HEK293 (cell line): ENCODE measurements around the gene CIDEB.
A peak's percentile ranks its signal among the peaks of the same experiment; 100 is the strongest.

ENCODE experiments used
- CTCF ChIA-PET: fragments of 350-600 bp; formaldehyde crosslinking; extraction: SDS; loops from one replicate; lab custom pipeline; 2021; ENCODE audit warnings: antibody characterized with exemption; lab: Yijun Ruan, JAX
- POLR2A ChIA-PET: fragments of 300-600 bp; formaldehyde crosslinking; extraction: SDS; loops from one replicate; lab custom pipeline; 2020; ENCODE audit warnings: antibody characterized with exemption, inconsistent platforms; lab: Yijun Ruan, JAX
- H3K27ac ChIP-seq: fragments of 200-500 bp; sonication (Bioruptor generic); 2 replicates; pipeline ENCODE4 v1.5.1; 2014; ENCODE audit warnings: low read depth, low read length, control low read depth, inconsistent platforms; ENCODE audit errors: extremely low read depth
- H3K36me3 ChIP-seq, 2 experiments: fragments of 200-500 bp in 1 of 2; sonication (Bioruptor generic) in 1 of 2; 1 replicate in 1 of 2; 2 replicates in 1 of 2; pipeline ENCODE4 v1.5.1; 2014 to 2017; ENCODE audit warnings: inconsistent platforms in 2 of 2, low read length in 2 of 2; ENCODE audit not compliant: control insufficient read depth in 2 of 2, insufficient read depth in 1 of 2
- H3K4me1 ChIP-seq: fragments of 200-500 bp; sonication (Bioruptor generic); 2 replicates; pipeline ENCODE4 v1.5.1; 2014; ENCODE audit warnings: mild to moderate bottlenecking, low read length, inconsistent platforms; ENCODE audit not compliant: control insufficient read depth, insufficient read depth
- H3K4me3 ChIP-seq: 2 replicates; pipeline ENCODE4 v1.5.1; 2011; ENCODE audit warnings: low read depth, mild to moderate bottlenecking, control low read depth, low read length, moderate library complexity
- H3K9me3 ChIP-seq: fragments of 200-500 bp; sonication (Bioruptor generic); 2 replicates; pipeline ENCODE4 v1.5.1; 2014; ENCODE audit warnings: low read depth, low read length, inconsistent platforms; ENCODE audit not compliant: control insufficient read depth, insufficient read depth
- PRDM1 ChIP-seq: fragments of 450-650 bp; formaldehyde crosslinking; IDR thresholded peaks from 2 replicates; pipeline ENCODE4; 2016; ENCODE audit warnings: missing biosample characterization, missing genetic modification characterization
- ZIC2 ChIP-seq: fragments of 450-650 bp; formaldehyde crosslinking; IDR thresholded peaks from 2 replicates; pipeline ENCODE4 v1.5.1; 2016; ENCODE audit warnings: missing biosample characterization, missing genetic modification characterization
- ZNF157 ChIP-seq: fragments of 450-650 bp; formaldehyde crosslinking; IDR thresholded peaks from 2 replicates; pipeline ENCODE4 v1.5.1; 2016; ENCODE audit warnings: missing biosample characterization, missing genetic modification characterization
- ZNF175 ChIP-seq: fragments of 450-650 bp; formaldehyde crosslinking; IDR thresholded peaks from 2 replicates; pipeline ENCODE4 v1.5.1; 2016; ENCODE audit warnings: missing biosample characterization, missing genetic modification characterization
- ZNF184 ChIP-seq: fragments of 450-650 bp; IDR thresholded peaks from 2 replicates; pipeline ENCODE4 v1.5.1; 2018; ENCODE audit warnings: missing biosample characterization, mild to moderate bottlenecking, missing genetic modification characterization
- ZNF202 ChIP-seq: fragments of 450-650 bp; formaldehyde crosslinking; IDR thresholded peaks from 2 replicates; pipeline ENCODE4 v1.5.1; 2016; ENCODE audit warnings: missing biosample characterization, missing genetic modification characterization, borderline replicate concordance
- ZNF433 ChIP-seq: fragments of 450-650 bp; formaldehyde crosslinking; IDR thresholded peaks from 2 replicates; pipeline ENCODE4 v1.5.1; 2016; ENCODE audit warnings: missing biosample characterization, missing genetic modification characterization, low read depth
- ZNF654 ChIP-seq: fragments of 450-650 bp; formaldehyde crosslinking; IDR thresholded peaks from 2 replicates; pipeline ENCODE4 v1.5.1; 2016; ENCODE audit warnings: low read depth, missing biosample characterization, missing genetic modification characterization
- ZNF664 ChIP-seq: fragments of 450-650 bp; formaldehyde crosslinking; IDR thresholded peaks from 2 replicates; pipeline ENCODE4 v1.5.1; 2016; ENCODE audit warnings: missing biosample characterization, missing genetic modification characterization
- ZSCAN23 ChIP-seq: fragments of 450-650 bp; formaldehyde crosslinking; IDR thresholded peaks from 2 replicates; pipeline ENCODE4 v1.5.1; 2016; ENCODE audit warnings: missing biosample characterization, missing genetic modification characterization
- ZXDB ChIP-seq: fragments of 450-650 bp; formaldehyde crosslinking; IDR thresholded peaks from 2 replicates; pipeline ENCODE4 v1.5.1; 2016; ENCODE audit warnings: missing biosample characterization, missing genetic modification characterization
- TF ChIP-seq, protein P1 (sequence below): fragments of 450-650 bp; formaldehyde crosslinking; IDR thresholded peaks from 2 replicates; pipeline ENCODE4 v1.5.1; 2016; ENCODE audit warnings: missing biosample characterization, missing genetic modification characterization

Gene CIDEB

DNA sequence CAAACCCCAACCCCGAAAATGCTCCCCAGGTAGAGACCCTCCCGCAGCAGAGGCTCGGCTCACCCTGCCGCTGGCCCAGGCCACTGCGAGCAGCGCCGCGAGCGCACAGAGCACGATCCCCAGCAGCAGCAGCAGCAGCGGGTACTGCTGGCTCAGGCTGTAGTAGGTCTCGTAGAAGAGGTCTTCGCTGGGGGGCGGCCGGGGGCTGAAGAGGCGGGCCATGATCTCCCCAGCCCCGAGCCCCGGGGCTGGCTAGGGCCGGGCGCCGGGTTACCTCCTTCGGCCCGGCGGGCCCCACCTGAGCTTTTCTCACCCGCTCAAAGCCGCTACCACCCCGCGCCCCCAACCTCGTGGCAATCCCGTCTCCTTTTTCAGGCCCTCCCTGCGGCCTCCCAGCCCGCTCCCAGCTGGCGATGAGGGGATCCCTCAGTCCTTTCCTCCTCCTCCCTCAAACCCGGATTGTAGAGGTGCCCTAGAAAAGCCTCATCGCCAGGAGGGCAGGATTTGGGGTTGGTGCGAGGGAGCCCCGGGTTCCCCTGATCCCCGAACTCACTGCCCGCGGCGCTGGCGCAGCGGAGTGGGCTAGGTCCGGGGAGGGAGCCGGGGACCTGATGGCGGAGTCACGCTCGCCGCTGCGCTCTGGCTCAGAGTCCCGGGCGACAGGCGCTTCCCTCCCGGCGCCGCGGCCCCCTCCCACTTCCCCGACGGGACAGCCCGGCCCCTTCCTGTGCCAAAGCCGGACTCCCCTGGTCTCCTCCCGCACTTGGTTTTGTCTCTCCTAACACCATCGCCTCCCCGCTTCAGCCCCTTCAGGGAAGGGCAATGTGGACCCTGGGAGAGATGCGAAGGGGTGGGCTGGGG, 26.9 kb upstream of the CIDEB start, which contains the start of gene ADCY4:
ADCY4 (minus strand) TSS at position 641 of the 861 bp plus-strand sequence; CDS start at position 222, 419 bp downstream.
- ChIA-PET POLR2A (interaction anchor here (1.8 to 2.7 kb wide), 2 partner anchors 97 to 101 kb away, joined by 10 to 21 read pairs; no protein-coding TSS in a partner anchor), CTCF (interaction anchor here (0.7 to 16.9 kb wide), 16 partner anchors 10 to 107 kb away, joined by 3 to 468 read pairs (median 9); partner anchors contain the start of genes CBLN3, KHNYN and TINF2)

DNA sequence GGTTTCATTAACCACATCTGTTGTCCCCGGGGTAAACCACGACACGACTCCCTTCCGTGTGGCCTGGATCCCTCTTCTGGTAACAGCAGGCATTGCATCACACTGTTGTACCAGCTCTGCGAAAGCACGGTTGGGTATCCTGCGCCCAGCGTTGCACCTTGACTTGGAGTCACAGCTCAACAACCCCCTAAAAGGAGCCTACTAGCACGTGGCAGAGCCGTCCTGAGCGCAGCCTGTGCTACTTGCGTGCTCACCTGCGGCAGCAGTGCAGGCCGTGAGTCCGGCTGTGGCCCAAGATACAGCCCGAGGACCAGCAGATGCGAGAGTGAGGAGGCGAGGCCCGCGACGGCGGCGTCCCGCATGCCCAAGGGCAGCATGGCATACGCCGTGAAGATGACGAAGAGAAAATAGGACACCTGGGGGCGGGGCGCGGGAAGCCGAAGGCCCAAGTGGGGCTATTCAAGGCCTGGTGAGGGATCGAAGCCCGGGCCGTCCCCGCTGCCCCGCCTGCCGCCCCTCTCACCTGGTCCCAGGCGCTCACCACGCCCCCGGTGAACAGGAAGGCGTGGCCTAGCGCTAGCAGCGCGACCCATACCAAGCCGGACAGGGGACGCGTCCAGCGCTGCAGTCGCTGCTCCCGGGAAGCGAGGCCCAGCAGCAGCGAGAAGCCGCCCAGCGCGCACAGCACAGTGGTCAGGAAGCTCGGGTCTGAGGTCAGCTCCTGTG, 24.7 kb upstream of the CIDEB start:
- Histone ChIP-seq H3K4me3 (no peak overlapping the region), H3K9me3 (no peaks in the 10 kb centered on the region), H3K4me1 (peaks cover 4% of the 10 kb centered on the region; the same call in 1 of the 2 replicates), H3K36me3 (no peaks in the 10 kb centered on the region), H3K27ac (no peak overlapping the region)
- no peak for TF ChIP-seq ZNF157 (tag by site-specific recombination)
- TF ChIP-seq, protein P1, sequence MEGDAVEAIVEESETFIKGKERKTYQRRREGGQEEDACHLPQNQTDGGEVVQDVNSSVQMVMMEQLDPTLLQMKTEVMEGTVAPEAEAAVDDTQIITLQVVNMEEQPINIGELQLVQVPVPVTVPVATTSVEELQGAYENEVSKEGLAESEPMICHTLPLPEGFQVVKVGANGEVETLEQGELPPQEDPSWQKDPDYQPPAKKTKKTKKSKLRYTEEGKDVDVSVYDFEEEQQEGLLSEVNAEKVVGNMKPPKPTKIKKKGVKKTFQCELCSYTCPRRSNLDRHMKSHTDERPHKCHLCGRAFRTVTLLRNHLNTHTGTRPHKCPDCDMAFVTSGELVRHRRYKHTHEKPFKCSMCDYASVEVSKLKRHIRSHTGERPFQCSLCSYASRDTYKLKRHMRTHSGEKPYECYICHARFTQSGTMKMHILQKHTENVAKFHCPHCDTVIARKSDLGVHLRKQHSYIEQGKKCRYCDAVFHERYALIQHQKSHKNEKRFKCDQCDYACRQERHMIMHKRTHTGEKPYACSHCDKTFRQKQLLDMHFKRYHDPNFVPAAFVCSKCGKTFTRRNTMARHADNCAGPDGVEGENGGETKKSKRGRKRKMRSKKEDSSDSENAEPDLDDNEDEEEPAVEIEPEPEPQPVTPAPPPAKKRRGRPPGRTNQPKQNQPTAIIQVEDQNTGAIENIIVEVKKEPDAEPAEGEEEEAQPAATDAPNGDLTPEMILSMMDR = peak; percentile 67; the same call in 1 of the 2 replicates
- TF ChIP-seq ZNF654 (tag by site-specific recombination) = peak; percentile 37; the same call in 1 of the 2 replicates
- no peak for TF ChIP-seq ZNF175 (tag by site-specific recombination)
- TF ChIP-seq ZXDB (tag by site-specific recombination) = no peak
- ChIA-PET POLR2A (interaction anchor here (0.6 to 2.7 kb wide), 7 partner anchors 40 to 144 kb away, joined by 3 to 21 read pairs (median 5); partner anchors contain the start of genes CBLN3, IPO4, KHNYN and SDR39U1), CTCF (interaction anchor here (0.6 to 16.9 kb wide), 27 partner anchors 9 to 325 kb away, joined by 3 to 468 read pairs (median 7); partner anchors contain the start of genes CBLN3, KHNYN, SDR39U1 and TGM1)

More for the DNA sequence above, 26.9 kb upstream of the CIDEB start, which contains the start of gene ADCY4:
- H3K36me3 ChIP-seq = no peaks in the 10 kb centered on the region
- H3K4me1 ChIP-seq = peaks cover 4% of the 10 kb centered on the region; the same call in 1 of the 2 replicates
- H3K4me3 ChIP-seq = no peak within 1 kb of the TSS
- H3K27ac ChIP-seq = no peak within 1 kb of the TSS
- TF ChIP-seq ZIC2 (tag by site-specific recombination) (no peak), ZNF202 (tag by site-specific recombination) (no peak), ZNF664 (tag by site-specific recombination) (no peak), ZNF184 (tag by site-specific recombination) (no peak), PRDM1 (tag by site-specific recombination) (no peak), ZNF433 (tag by site-specific recombination) (no peak), ZSCAN23 (tag by site-specific recombination) (no peak)
- H3K9me3 ChIP-seq = no peaks in the 10 kb centered on the region

DNA sequence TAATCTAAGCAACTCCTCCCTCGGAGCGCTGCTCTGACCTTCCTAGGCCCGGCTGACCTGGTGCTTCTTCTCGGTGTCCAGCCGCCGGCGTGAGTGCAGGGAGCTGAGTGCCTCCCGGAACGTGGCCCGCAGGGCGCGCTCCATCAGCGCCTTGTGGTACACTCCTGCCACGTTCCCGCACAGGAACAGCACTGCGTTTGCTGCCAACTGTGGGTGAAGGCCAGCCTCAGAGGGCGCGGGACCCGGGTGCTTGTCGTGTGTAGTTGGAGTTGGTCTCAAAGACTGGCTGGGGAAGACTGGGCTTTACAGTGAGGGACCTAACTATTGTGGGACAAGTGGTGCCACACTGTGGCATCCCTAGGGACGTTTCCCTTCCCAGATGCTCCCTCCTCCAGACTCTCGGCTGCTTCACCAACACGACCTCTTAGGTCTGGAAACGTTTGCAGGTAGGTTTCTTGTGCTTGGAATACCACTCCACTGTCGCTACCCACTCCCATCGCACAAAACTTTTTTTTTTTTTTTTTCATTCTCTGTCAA, 24.0 kb upstream of the CIDEB start:
- no peaks in the 10 kb centered on the region for H3K9me3 ChIP-seq
- no peaks in the 10 kb centered on the region for H3K36me3 ChIP-seq
- no peak overlapping the region for H3K4me3 ChIP-seq
- CTCF ChIA-PET = interaction anchor here (0.6 to 16.9 kb wide), 12 partner anchors 13 to 317 kb away, joined by 3 to 468 read pairs (median 4); partner anchors contain the start of genes CBLN3 and KHNYN
- POLR2A ChIA-PET = interaction anchor here (0.6 to 2.6 kb wide), 3 partner anchors 110 to 143 kb away, joined by 3 to 12 read pairs (median 5); partner anchors contain the start of genes IPO4 and SDR39U1
- H3K27ac ChIP-seq = no peak overlapping the region
- peaks cover 4% of the 10 kb centered on the region; the same call in 1 of the 2 replicates for H3K4me1 ChIP-seq
- TF ChIP-seq ZNF654 (tag by site-specific recombination) = no peak
